GM21723 (cell line): ENCODE data around the gene TMIGD2.
"Not testable (repeated sequence)": the region's sequence is repeated elsewhere in the genome, so short reads cannot be mapped to it uniquely, and the experiment has no call there.

ENCODE experiments used
- ATAC-seq: cut with Tn5 transposase; IDR thresholded peaks from one replicate; pipeline ENCODE4 v1.9.1; 2021; ENCODE audit warnings: mild to moderate bottlenecking, moderate library complexity; ENCODE audit not compliant: unreplicated experiment

Gene TMIGD2

DNA sequence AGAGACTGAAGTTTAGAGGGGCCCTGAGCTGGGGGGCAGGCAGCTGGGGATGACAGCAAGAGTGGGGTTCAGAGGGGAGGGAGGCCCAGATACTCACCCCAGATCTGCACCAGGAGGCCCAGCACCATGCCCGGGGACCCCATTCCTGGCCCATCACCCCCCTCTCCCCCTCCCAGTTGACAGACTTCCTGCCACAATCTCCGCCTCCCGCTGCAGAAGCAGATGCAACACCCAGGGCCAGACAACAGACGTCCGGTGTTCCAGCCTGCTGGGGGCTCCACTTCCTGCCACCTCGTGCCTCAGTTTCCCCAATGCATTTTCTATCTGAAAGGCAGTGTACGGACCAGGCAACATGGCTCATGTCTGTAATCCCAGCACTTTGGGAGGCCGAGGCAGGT, at the start of gene TMIGD2:
TMIGD2 (minus strand) TSS at position 147 of the 398 bp plus-strand sequence; CDS start at position 143, 4 bp downstream.
- ATAC-seq, result no peak

DNA sequence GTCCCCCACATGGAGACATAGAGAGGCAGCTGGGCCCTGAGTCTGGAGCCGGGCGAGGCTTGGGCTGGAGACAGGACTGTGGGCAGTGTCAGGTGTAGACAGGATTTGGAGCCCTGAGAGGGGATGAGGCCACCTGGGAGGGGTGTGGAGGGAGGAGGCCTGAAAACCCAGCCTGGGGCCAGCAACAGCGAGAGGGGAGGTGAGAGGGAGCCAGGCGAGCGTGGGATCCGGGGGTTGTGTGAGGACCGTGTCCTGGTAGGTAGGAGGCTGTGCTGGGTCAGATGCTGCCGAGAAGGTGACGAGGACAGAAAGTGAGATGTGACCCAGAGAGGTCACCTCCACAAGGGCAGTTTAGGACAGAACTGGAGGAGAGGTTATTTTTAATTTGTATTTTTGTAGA, 48.5 kb upstream of the TMIGD2 start:
- ATAC-seq, result no peak

DNA sequence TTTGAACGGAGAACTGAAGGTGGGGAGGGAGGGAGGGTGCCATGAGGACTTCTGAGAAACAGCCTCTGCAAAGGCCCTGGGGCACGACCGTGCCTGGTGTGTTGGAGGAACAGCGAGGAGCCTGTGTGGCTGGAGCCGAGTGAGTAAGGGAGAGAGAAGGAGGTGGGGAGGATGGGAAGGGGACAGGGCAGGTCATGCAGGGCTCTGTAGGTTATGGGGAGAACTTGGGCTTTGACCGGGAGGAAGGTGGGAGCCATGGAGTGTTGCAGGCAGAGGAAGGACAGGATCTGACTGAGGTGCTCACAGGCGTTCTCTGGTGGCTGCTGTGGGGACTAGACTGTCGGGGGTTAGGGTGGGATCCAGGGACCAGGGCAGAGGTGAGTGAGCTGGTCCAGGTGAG, 47.9 kb upstream of the TMIGD2 start:
- no peak for ATAC-seq

GRCh38 chr19:4349225-4349624, 47.0 kb upstream of the TMIGD2 start:
- not testable (repeated sequence) for ATAC-seq

DNA sequence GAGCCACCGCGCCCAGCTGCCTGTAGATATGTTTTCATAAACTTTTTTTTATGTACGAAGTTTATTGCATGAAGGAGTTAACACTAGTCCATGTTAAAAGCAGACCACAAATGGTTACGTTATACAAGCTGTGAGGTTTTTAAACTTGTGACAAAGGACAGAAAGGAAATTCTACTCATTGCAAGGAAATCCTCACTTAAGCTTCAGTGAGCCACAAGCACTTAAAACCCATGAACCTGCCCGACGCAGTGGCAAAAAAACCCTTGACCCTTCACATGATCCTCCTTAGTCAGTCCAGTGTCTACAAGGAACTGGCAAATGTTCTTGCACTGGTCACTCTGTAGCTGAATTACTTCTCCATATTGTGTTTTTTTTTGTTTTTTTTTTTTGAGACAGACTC, 45.3 kb upstream of the TMIGD2 start:
- ATAC-seq, result no peak

- no peak for ATAC-seq
Observed at GRCh38 chr19:4346020-4346383, 43.8 kb upstream of the TMIGD2 start.

DNA sequence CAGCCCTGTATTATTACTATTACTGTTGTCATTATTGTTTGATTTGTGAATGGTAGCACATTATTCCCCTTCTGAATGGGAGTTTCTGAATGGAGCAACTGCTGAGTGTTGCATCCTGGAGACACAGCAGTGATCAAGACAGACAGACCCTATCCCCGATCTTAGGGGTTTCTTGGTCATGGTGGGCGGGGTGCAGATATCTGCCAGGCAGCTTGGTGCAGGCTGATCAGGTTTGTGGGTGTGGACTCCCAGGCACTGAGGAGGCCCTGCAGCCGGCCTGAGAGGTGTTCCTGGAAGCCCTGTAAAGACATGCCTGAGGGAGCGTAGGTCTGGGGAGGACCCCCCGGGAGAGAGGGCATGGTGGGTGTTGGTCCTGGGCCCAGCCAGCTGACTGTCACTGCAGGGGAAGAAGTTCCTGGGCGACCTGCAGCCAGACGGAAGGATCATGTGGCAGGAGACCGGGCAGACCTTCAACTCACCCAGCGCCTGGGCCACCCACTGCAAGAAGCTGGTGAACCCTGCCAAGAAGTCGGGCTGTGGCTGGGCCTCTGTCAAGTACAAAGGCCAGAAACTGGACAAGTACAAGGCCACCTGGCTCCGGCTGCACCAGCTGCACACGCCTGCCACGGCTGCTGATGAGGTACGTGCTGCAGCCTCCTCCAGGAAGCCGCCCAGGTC, 43.3 kb upstream of the TMIGD2 start:
- ATAC-seq, result no peak

GRCh38 chr19:4343370-4344307, 41.5 kb upstream of the TMIGD2 start, which contains the start of gene MPND:
TSS of gene MPND (plus strand) at chr19:4343562. CDS start at chr19:4343594, 32 bp downstream.
- peak; percentile 60 for ATAC-seq

DNA sequence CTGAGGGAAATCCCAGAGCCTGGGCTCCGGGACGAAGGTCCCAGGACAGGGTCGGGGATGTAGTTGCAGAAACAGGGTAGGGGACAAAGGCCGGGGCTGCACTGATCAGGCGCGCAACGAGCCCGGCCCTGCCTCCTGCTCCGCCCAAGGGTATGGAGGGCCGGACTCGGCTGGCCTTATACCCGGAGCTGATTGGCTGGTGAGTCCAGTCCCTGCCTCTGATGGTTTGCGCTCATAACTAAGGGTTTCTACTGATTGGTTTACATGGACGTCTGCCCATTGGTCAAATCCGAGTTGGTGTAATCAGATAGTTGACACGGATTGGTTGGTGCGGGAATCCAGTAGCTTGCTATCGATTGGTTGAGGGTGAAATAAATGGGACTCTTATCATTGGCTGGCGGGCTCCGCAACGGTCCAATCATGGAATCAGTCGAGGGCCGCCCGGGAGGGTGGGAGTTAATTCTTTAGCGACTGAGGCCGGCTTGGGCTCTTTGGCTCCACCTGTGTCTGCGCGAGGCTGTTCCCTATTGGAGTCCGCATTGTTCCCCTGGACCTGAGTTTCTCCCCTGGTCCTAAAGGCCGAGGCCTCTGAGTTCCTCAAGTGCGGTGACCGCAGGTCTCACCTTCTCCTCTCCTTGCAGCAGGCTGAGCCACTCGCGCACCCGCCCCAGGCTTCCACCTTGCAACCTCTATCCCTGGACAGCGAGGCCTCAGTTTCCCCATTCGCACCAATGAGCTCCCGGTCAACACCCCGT, 40.6 kb upstream of the TMIGD2 start:
- ATAC-seq, result peak; percentile 85

- no peak for ATAC-seq
Observed at GRCh38 chr19:4342314-4342614, 40.1 kb upstream of the TMIGD2 start.

DNA sequence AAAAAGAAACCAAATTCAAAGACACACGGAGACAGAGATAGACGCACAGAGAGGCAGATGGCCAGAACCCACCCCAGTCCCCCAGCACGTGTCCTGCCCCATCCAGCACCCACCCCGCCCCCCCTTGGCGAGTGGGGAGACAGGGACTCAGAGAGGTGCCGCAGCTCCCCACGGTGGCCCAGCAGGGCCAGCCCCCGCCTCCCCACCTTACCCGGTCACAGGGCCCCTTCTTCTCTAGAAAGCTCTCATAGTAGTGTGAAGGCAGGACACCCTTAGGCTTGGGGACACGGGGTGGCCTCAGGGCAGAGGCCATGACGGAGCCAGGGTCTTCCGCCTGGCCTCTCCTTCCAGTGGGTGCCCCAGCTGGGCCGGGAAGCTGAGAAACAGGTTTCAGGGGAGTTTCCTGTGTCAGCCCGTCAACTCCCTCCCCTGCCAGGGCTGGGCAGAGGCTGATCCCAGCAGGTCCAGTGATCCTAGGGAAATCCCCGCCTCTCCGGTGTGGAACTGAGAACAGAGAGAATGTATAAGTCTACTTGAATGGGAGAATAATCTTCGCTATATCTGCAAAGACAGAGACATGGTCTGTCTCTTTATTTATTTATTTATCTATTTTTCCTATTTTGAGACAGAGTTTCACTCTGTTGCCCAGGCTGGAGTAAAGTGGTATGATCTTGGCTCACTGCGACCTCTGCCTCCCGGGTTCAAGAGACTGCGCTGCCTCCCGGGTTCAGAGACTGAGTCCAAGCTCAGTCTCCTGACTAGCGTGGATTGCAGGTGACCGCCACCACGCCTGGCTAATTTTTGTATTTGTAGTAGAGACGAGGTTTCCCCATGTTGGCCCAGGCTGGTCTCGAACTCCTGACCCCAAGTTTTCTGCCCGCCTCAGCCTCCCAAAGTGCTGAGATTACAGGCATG, 36.5 kb upstream of the TMIGD2 start, which contains the start of gene STAP2:
STAP2 (minus strand) TSS at position 387 of the 915 bp plus-strand sequence; CDS start at position 313, 74 bp downstream.
- ATAC-seq, result no peak

GRCh38 chr19:4337906-4338440, 35.8 kb upstream of the TMIGD2 start:
- ATAC-seq, result no peak

DNA sequence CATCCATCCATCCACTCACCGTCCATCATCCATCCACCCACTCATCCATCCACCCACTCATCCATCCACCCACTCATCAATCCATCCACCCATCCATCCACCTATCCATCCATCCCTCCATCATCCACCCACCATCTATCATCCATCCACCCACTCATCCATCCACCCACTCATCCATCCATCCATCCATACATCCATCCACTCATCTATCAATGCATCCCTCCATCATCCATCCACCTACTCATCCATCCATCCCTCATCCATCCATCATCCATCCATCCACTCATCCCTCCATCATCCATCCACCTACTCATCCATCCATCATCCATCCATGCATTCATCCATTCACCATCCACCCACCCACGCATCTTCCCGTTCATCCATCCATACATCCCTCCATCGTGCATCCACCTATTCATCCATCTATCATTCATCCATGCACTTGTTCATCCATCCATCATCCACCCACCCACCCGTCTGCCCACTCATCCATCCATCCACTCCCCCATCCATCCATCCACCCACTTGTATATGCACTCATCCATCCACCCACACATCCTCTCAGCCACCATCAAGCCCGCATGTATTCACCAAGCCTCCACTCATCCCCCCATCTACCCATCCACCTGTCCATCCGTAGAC, 32.9 kb upstream of the TMIGD2 start:
- ATAC-seq, result no peak

GRCh38 chr19:4329858-4330257, 27.7 kb upstream of the TMIGD2 start:
- no peak for ATAC-seq

GRCh38 chr19:4328991-4329681, 26.9 kb upstream of the TMIGD2 start:
- not testable (repeated sequence) for ATAC-seq

GRCh38 chr19:4328243-4328990, 26.2 kb upstream of the TMIGD2 start:
- ATAC-seq, result peak; percentile 67

- ATAC-seq, result peak; percentile 12
Observed at GRCh38 chr19:4327877-4328242, 25.7 kb upstream of the TMIGD2 start.

DNA sequence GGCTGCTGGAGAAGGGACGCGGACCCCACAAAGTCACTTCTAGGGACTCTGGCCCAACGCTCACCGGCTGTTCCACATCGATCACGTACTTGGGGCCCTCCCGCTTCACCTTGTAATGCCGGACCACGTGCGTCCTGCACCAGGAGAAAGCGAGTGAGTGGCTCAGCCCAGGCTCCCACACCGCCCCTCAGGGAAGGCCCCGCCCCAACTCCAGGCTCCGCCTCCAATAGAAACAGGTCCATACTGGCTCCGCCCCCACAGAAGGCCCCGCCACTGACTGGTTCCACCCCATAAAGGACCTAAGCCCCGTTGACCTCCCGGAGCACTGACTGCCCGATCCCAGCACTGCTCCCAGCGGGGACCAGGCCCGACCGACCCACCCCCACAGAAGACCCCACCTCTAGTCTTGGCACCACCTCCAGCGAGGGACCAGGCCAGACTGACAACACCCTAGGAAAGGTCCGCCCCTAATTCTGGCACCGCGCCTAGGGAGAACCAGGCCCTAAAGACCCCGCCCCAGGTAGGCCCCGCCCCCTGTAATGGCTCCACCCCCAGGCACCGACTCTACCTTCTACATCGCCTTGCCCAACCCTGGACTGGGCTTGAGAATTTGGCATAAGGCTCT, 25.2 kb upstream of the TMIGD2 start:
- no peak for ATAC-seq
